A673 (cell line): ENCODE measurements around the gene ST3GAL4. TPM values are rescaled to one million over a fixed set of nuclear protein-coding genes. Genes with fewer than 3 reads are reported as not detected.

Experiments used
- BruUV-seq: library from RNA; stranded (reverse); fragments of 400-500 nt; replicated peaks from 2 replicates; lab custom pipeline; 2021; lab: Mats Ljungman, UMichigan
- CTCF ChIA-PET: fragments of 300-600 bp; sonication (Branson Sonifier 250); formaldehyde crosslinking; loops from one replicate; lab custom pipeline; 2022; ENCODE audit warnings: antibody characterized with exemption; lab: Charles Lee
- POLR2A ChIA-PET: fragments of 300-600 bp; sonication (Branson Sonifier 250); formaldehyde crosslinking; loops from one replicate; lab custom pipeline; 2022; ENCODE audit warnings: antibody characterized with exemption; ENCODE audit not compliant: low non-redundant PET; lab: Charles Lee
- DNase-seq: peaks from one replicate; pipeline ENCODE4 v3.0.0-alpha.2; 2015; ENCODE audit warnings: low spot score
- H3K27ac ChIP-seq: fragments of 200-600 bp; sonication (generic); 2 replicates; pipeline ENCODE4 v1.5.1; 2016; ENCODE audit warnings: mixed run types, low read depth, mild to moderate bottlenecking, mixed read lengths, antibody characterized with exemption, low read length; ENCODE audit not compliant: poor library complexity, severe bottlenecking
- H3K27me3 ChIP-seq: fragments of 200-600 bp; sonication (generic); replicated peaks from 2 replicates; pipeline ENCODE4 v1.6.1; 2017; ENCODE audit warnings: mixed run types, low read depth, mild to moderate bottlenecking, mixed read lengths, antibody characterized with exemption, low read length; ENCODE audit not compliant: insufficient read depth, poor library complexity
- H3K36me3 ChIP-seq: fragments of 200-600 bp; sonication (generic); 2 replicates; pipeline ENCODE4 v1.6.1; 2016; ENCODE audit warnings: mixed run types, mild to moderate bottlenecking, mixed read lengths, antibody characterized with exemption, low read length; ENCODE audit not compliant: insufficient read depth, poor library complexity, severe bottlenecking
- H3K4me1 ChIP-seq: fragments of 200-600 bp; sonication (generic); 2 replicates; pipeline ENCODE4 v1.6.1; 2017; ENCODE audit warnings: mixed run types, mild to moderate bottlenecking, mixed read lengths, antibody characterized with exemption, low read length; ENCODE audit not compliant: insufficient read depth, poor library complexity, severe bottlenecking
- H3K4me3 ChIP-seq: fragments of 200-600 bp; sonication (generic); 2 replicates; pipeline ENCODE4 v1.5.1; 2016; ENCODE audit warnings: low read depth, mixed run types, mild to moderate bottlenecking, mixed read lengths, low read length; ENCODE audit not compliant: poor library complexity, severe bottlenecking
- H3K9me3 ChIP-seq: fragments of 200-600 bp; sonication (generic); 2 replicates; pipeline ENCODE4 v1.6.1; 2016; ENCODE audit warnings: mixed run types, low read depth, mild to moderate bottlenecking, mixed read lengths, antibody characterized with exemption, low read length; ENCODE audit not compliant: poor library complexity, severe bottlenecking
- CTCF ChIP-seq: fragments of 300-800, 200-600 bp; sonication (generic); conservative IDR thresholded peaks from 2 replicates; pipeline ENCODE4 v1.5.1; 2017; ENCODE audit warnings: low read depth, mild to moderate bottlenecking, antibody characterized with exemption, low read length, moderate library complexity, mixed read lengths
- EZH2 ChIP-seq: fragments of 200-600 bp; sonication (generic); IDR thresholded peaks from 2 replicates; pipeline ENCODE4 v1.6.1; 2017; ENCODE audit warnings: borderline replicate concordance, low read depth, mild to moderate bottlenecking, mixed read lengths, antibody characterized with exemption, low read length; ENCODE audit not compliant: poor library complexity, severe bottlenecking
- intact Hi-C: fragments of 100-400 bp; cut with micrococcal nuclease; formaldehyde crosslinking; loops from one replicate; pipeline ENCODE4 v1.10.0; 2022; ENCODE audit not compliant: unreplicated experiment
- total RNA-seq: library from RNA; stranded (reverse); gene quantifications from 2 replicates; pipeline ENCODE4 v1.2.3, GENCODE V29; 2021

Gene ST3GAL4
- total RNA-seq, 1 experiment from 2014 or later: 29.9 TPM

DNA sequence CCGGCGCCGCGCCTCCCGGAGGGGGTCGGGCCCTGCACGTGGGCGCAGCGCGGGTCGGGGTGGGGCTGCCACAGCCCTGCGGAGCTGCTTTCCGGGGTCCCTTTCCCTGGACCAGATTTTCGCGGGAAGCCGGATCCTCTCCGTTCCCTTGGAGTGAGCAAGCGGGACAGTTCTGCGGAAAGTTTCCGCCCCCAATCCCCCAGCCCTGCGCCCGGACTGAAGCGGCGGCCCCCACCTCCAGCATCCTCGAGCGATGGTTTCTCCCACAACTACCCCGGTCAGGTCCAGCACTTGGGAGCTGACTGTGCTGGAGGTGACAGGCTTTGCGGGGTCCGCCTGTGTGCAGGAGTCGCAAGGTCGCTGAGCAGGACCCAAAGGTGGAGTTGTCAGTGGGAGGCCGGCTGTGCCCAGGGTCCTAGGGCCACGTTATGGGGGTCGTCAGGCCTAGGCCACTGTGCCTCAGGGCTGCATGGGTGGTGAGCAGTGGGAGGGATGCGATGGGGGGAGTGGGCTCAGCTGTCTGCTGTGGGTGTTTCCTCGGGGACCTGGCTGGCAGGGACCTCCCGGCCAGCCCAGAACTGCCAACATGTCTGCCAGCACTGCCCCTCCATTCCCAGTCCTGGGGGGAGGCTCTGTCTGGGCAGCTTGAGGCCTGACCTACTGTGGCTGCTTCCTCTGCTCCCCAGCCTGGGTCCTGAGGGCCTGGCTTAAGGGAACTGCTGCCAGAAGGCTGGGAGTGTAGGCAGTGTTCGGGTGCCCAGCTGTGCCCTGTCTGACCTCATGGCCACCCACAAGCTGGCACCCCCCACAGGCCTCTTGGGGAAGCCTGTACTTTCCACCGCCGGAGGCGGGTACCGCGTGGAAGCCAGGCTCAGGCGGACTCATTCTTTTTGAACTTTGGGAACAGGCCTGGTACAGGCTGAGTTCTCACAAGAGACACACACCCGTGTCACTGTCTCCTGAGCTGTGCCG is 726 bp downstream of the ST3GAL4 start:
- Histone ChIP-seq H3K9me3 (no peaks in the 10 kb centered on the region), H3K4me1 (peaks cover 39% of the 10 kb centered on the region), H3K27ac (peak overlapping the region; percentile 21), H3K27me3 (no peaks in the 10 kb centered on the region), H3K36me3 (peaks cover 11% of the 10 kb centered on the region), H3K4me3 (peak overlapping the region; percentile 62)
- DNase-seq: peak; percentile 57
- intact Hi-C loops: no loop called here
- no peak for TF ChIP-seq CTCF
- no peak for TF ChIP-seq EZH2
- POLR2A ChIA-PET: no interaction called here
- BruUV-seq: no TSS peak
- CTCF ChIA-PET: interaction anchor here (0.6 to 1.7 kb wide), 3 partner anchors 42 to 56 kb away, joined by 3 to 5 read pairs (median 4); no protein-coding TSS in a partner anchor

DNA sequence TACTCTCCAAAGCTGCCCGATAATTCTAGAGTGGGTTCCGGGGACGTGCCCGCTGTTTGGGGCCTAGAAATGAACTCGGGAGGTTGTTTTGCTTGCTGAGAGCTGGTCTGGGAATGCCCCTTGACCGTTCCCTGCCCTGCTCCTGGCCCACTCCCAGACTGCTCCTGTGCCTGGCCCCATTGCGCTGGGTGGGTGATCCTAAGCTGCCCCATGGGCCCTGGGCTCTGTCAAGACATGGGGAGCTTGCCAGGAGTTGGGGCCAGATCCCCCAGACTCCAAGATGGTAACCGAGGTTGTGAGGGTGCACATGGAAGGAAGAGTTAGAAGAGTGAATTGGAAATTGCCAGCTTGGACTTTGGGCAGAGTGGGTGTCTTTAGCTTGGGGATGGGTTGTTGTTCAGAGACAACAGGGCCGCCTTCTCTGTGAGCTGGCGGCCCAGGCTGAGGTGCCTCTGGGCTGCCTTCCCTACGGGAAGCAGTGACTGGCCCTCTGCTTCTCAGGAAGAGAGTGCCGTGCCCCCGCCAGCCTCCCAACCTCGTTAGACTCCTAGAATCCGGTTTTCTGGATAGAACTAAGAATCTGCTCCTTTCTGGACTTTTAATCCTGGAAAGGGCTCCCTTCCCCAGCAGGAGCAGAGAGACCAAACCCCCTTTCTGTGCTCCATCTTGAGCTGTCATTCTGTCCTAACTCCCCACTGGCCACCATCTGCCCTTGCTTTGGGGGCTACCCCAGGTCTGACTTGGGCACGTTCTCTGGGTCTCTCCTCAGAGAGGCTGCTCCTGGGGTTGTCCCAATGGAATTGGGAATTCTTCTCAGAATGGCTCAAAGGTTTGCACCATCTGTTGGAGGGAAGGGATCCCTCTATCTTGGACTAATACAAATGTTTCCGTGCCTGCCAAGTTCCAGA is 1.8 kb downstream of the ST3GAL4 start:
- POLR2A ChIA-PET: no interaction called here
- no peak for DNase-seq

More for the DNA sequence above, 1.8 kb downstream of the ST3GAL4 start:
- intact Hi-C loops: no loop called here
- BruUV-seq: no TSS peak
- CTCF ChIA-PET: no interaction called here
- peak overlapping the region; percentile 62 for H3K4me3 ChIP-seq
- no peaks in the 10 kb centered on the region for H3K27me3 ChIP-seq
- peaks cover 4% of the 10 kb centered on the region for H3K36me3 ChIP-seq
- peak overlapping the region; percentile 9 for H3K27ac ChIP-seq
- no peaks in the 10 kb centered on the region for H3K9me3 ChIP-seq
- TF ChIP-seq CTCF (no peak), EZH2 (no peak)
- H3K4me1 ChIP-seq: peaks cover 37% of the 10 kb centered on the region
